Thyroid gland (tissue), 4 donors: ENCODE data around the gene DGCR2. TPM values are rescaled to one million over a fixed set of nuclear protein-coding genes. Genes with fewer than 3 reads are reported as not detected.

Experiments
- DNase-seq, 2 donors: peaks; one replicate each; pipeline ENCODE4 v3.0.0-alpha.2; 2019
- H3K27ac ChIP-seq, 3 donors: fragments of 200-600 bp; sonication (generic); 1 replicate in 2 of 3; 2 replicates in 1 of 3; pipeline ENCODE4 v1.5.1; 2016 to 2019; ENCODE audit warnings: mild to moderate bottlenecking in 1 of 3, moderate library complexity in 1 of 3
- H3K27me3 ChIP-seq: fragments of 200-600 bp; sonication (generic); one replicate; pipeline ENCODE4 v1.5.1; 2019
- H3K36me3 ChIP-seq, 2 donors: fragments of 200-600 bp; sonication (generic); one replicate each; pipeline ENCODE4 v1.5.1; 2016 to 2019
- H3K4me1 ChIP-seq, 2 donors: fragments of 200-600 bp; sonication (generic); one replicate each; pipeline ENCODE4 v1.5.1; 2017 to 2019
- H3K4me3 ChIP-seq, 3 donors: fragments of 200-600 bp; sonication (generic); replicated peaks in 1 of 3; 1 replicate in 2 of 3; 2 replicates in 1 of 3; pipeline ENCODE4 v1.5.1; 2016; ENCODE audit warnings: mild to moderate bottlenecking in 1 of 3
- H3K9me3 ChIP-seq: fragments of 200-600 bp; sonication (generic); one replicate; pipeline ENCODE4 v1.5.1; 2017
- CTCF ChIP-seq, 6 experiments: fragments of 200-600 bp in 3 of 6; fragments of 450-650 bp in 3 of 6; sonication (generic) in 3 of 6; IDR thresholded peaks; one replicate each; pipeline ENCODE4 v1.5.1; 2016 to 2019; ENCODE audit warnings: antibody characterized with exemption in 6 of 6, mild to moderate bottlenecking in 2 of 6, inconsistent platforms in 1 of 6, moderate library complexity in 1 of 6
- POLR2A ChIP-seq, 2 donors: fragments of 450-650 bp; IDR thresholded peaks; one replicate each; pipeline ENCODE4 v1.6.1; 2017; ENCODE audit warnings: antibody characterized with exemption in 2 of 2, mild to moderate bottlenecking in 2 of 2, moderate library complexity in 1 of 2
- WGBS, 2 donors: methylation state at CpG; one replicate each; pipeline ENCODE4 v1.1.5; 2017; 5-methylcytosine and 5-hydroxymethylcytosine counted together
- intact Hi-C: fragments of 100-400 bp; cut with DNase I; formaldehyde crosslinking; loops from one replicate; pipeline ENCODE4 v1.15.1; 2023
- total RNA-seq, 4 donors: library from RNA; depleted of rRNA; stranded (reverse); fragments of >200 nt; gene quantifications; one replicate each; pipeline ENCODE4 v1.2.3, GENCODE V29; 2016

DGCR2 gene
- total RNA-seq, 4 donors from 2014 or later: 49.3 to 106 (median 86.9) TPM

- 91 to 94% methylated on average over 10 to 12 of the region's 16 CpGs for WGBS, 2 donors
Observed at GRCh38 chr22:19127329-19128008, 5.3 kb upstream of the DGCR2 start.

GRCh38 chr22:19126309-19127273 lies 4.4 kb upstream of the DGCR2 start:
- peaks cover 4 to 6% of the 10 kb centered on the region in 2 donors for H3K4me1 ChIP-seq
- intact Hi-C loops: no loop called here
- H3K36me3 ChIP-seq: no peaks in the 10 kb centered on the region
- TF ChIP-seq POLR2A (IDR thresholded peaks at IDR 0.05) (no peak), CTCF (IDR thresholded peaks at IDR 0.05) (no peak)
- no peaks in the 10 kb centered on the region for H3K27me3 ChIP-seq
- H3K4me3 ChIP-seq: no peak overlapping the region
- 88 to 91% methylated on average over 17 to 18 of the region's 19 CpGs for WGBS, 2 donors
- no peak for DNase-seq
- H3K9me3 ChIP-seq: no peaks in the 10 kb centered on the region
- H3K27ac ChIP-seq: no peak overlapping the region

More at GRCh38 chr22:19127329-19128008, 5.3 kb upstream of the DGCR2 start:
- Histone ChIP-seq H3K27ac (no peak overlapping the region), H3K4me1 (peaks cover 4 to 6% of the 10 kb centered on the region in 2 donors), H3K9me3 (no peaks in the 10 kb centered on the region), H3K4me3 (no peak overlapping the region), H3K27me3 (no peaks in the 10 kb centered on the region), H3K36me3 (no peaks in the 10 kb centered on the region)
- no peak for DNase-seq
- no peak for TF ChIP-seq POLR2A (IDR thresholded peaks at IDR 0.05)
- intact Hi-C loops: no loop called here

GRCh38 chr22:19125474-19126308 lies 3.5 kb upstream of the DGCR2 start:
- H3K4me3 ChIP-seq: no peak overlapping the region
- H3K4me1 ChIP-seq: peaks cover 11 to 12% of the 10 kb centered on the region in 2 donors
- TF ChIP-seq POLR2A (IDR thresholded peaks at IDR 0.05): no peak
- no peak for TF ChIP-seq CTCF (IDR thresholded peaks at IDR 0.05)
- WGBS, 2 donors: 84 to 86% methylated on average over 20 to 21 of the region's 21 CpGs
- no peaks in the 10 kb centered on the region for H3K27me3 ChIP-seq
- H3K36me3 ChIP-seq: no peaks in the 10 kb centered on the region
- H3K9me3 ChIP-seq: no peaks in the 10 kb centered on the region
- DNase-seq: no peak
- intact Hi-C loops: no loop called here
- H3K27ac ChIP-seq: no peak overlapping the region

- intact Hi-C loops: no loop called here
- no peaks in the 10 kb centered on the region for H3K9me3 ChIP-seq
- no peaks in the 10 kb centered on the region for H3K36me3 ChIP-seq
- H3K27ac ChIP-seq: no peak overlapping the region
- peaks cover 18% of the 10 kb centered on the region in 2 donors for H3K4me1 ChIP-seq
- 90 to 100% methylated on average over 1 to 11 of the region's 11 CpGs for WGBS, 2 donors
- no peaks in the 10 kb centered on the region for H3K27me3 ChIP-seq
- TF ChIP-seq CTCF (IDR thresholded peaks at IDR 0.05): no peak
- TF ChIP-seq POLR2A (IDR thresholded peaks at IDR 0.05): no peak
- H3K4me3 ChIP-seq: no peak overlapping the region
- no peak for DNase-seq
Observed at GRCh38 chr22:19125011-19125410, 2.8 kb upstream of the DGCR2 start.

GRCh38 chr22:19124377-19124776 lies 2.2 kb upstream of the DGCR2 start:
- Histone ChIP-seq H3K9me3 (no peaks in the 10 kb centered on the region), H3K4me3 (no peak overlapping the region), H3K4me1 (peaks cover 18 to 24% of the 10 kb centered on the region in 2 donors), H3K27me3 (no peaks in the 10 kb centered on the region), H3K36me3 (no peaks in the 10 kb centered on the region), H3K27ac (no peak overlapping the region)
- no peak for DNase-seq
- intact Hi-C loops: no loop called here
- TF ChIP-seq POLR2A (IDR thresholded peaks at IDR 0.05) (no peak), CTCF (IDR thresholded peaks at IDR 0.05) (no peak)
- 71 to 85% methylated on average over 4 of the region's 4 CpGs for WGBS, 2 donors
